Mucosa of rectum (tissue), 2 donors: ENCODE results near the gene DNAJB2.

Experiments
- H3K27ac ChIP-seq, 2 donors: one replicate each; pipeline ENCODE4 v1.7.0; 2013; ENCODE audit warnings: inconsistent platforms in 2 of 2, low read depth in 2 of 2, low read length in 2 of 2
- H3K27me3 ChIP-seq, 2 donors: one replicate each; pipeline ENCODE4 v1.7.0; 2013; ENCODE audit warnings: low read length in 2 of 2; ENCODE audit not compliant: control insufficient read depth in 2 of 2, insufficient read depth in 2 of 2
- H3K36me3 ChIP-seq, 2 donors: one replicate each; pipeline ENCODE4 v1.7.0; 2013; ENCODE audit warnings: low read length in 2 of 2; ENCODE audit not compliant: control insufficient read depth in 2 of 2, insufficient read depth in 2 of 2
- H3K4me1 ChIP-seq, 2 donors: one replicate each; pipeline ENCODE4 v1.7.0; 2013; ENCODE audit warnings: low read length in 2 of 2, mild to moderate bottlenecking in 1 of 2; ENCODE audit not compliant: control insufficient read depth in 2 of 2, insufficient read depth in 2 of 2
- H3K4me3 ChIP-seq, 2 donors: one replicate each; pipeline ENCODE4 v1.7.0; 2013; ENCODE audit warnings: low read length in 2 of 2
- H3K9ac ChIP-seq, 2 donors: one replicate each; pipeline ENCODE4 v1.7.0; 2013; ENCODE audit warnings: low read length in 2 of 2, low read depth in 1 of 2, mild to moderate bottlenecking in 1 of 2
- H3K9me3 ChIP-seq, 2 donors: one replicate each; pipeline ENCODE4 v1.7.0; 2013; ENCODE audit warnings: low read length in 2 of 2; ENCODE audit not compliant: control insufficient read depth in 2 of 2
- donor health status: healthy.
- donor health status: Normal muscosa, but diverticular disease.

DNAJB2 gene

DNA sequence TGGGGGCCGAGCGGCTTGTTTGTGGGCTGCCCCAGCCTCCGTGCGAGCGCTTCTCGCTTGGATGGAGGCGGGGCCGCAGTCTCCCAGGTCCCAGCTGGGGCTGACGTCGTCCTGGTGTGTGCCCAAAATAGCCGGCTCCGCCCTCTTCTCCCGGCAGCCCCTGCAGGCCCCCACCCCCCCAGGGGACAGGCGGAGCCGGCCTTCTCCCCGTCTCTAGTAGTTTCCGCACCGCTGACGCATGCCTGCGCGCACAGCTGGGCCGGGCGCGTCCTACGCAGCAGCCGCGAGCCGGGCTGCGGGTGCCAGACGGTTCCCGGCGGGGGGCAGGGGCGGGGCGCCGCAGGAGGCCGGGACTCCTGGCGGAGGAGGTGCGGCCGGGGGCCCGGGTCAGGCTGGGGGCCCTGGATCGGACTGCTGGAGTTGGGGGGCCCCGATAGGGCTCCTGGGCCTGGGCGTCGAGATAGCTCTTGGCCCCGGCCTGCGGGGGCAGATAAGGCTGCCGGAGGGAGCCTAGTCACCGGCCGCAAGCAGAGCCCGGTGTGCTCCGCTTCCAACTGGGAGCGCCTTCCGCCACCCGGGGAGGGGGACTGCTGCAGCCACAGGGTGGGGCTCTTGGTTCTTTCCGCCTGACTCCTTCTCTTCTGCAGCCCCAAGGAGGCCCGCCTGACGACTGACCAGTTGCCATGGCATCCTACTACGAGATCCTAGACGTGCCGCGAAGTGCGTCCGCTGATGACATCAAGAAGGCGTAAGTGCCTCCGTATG lies at the start of gene DNAJB2:
TSS of gene DNAJB2 (plus strand) at position 216 of the 765 bp plus-strand sequence. CDS start at position 684, 468 bp downstream.
- H3K4me1 ChIP-seq, result peaks cover 23 to 26% of the 10 kb centered on the region in 2 donors
- peak within 1 kb of the TSS; percentile 91 to 94 for H3K9ac ChIP-seq
- H3K9me3 ChIP-seq, result no peaks in the 10 kb centered on the region
- peaks cover 26 to 27% of the 10 kb centered on the region in 2 donors for H3K36me3 ChIP-seq
- peak within 1 kb of the TSS; percentile 82 to 86 for H3K4me3 ChIP-seq
- H3K27ac ChIP-seq, result peak within 1 kb of the TSS; percentile 93 to 96
- no peaks in the 10 kb centered on the region for H3K27me3 ChIP-seq

- H3K36me3 ChIP-seq, result peaks cover 39 to 50% of the 10 kb centered on the region in 2 donors
- no peaks in the 10 kb centered on the region for H3K9me3 ChIP-seq
- H3K27me3 ChIP-seq, result no peaks in the 10 kb centered on the region
- peaks cover 18 to 25% of the 10 kb centered on the region in 2 donors for H3K4me1 ChIP-seq
- H3K4me3 ChIP-seq, result peak overlapping the region; percentile 87 to 99
- H3K27ac ChIP-seq, result peak overlapping the region; percentile 91 to 92
- H3K9ac ChIP-seq, result peak overlapping the region; percentile 73 to 92
These were observed 49.1 kb upstream of the DNAJB2 start for GRCh38 chr2:219230059-219230540.

DNA sequence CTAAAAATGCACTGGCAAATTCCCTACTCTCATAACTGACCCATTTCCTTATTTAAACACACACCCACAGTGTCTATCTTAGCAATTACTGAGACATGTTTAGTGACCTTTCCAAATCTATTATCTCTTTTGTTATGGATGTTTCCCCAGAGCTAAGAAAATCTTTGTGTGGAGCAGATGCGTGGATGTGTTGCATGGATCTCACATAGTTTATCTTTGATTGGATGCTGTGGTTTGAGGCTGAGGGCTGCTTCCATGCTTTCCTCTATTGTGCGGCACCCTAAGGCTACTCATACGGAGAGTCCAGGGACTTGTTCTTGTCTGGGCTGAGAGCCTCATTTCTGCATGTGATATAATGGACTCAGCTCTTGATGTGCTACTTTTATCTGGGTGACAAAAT lies 44.8 kb upstream of the DNAJB2 start:
- no peak overlapping the region for H3K27ac ChIP-seq
- no peaks in the 10 kb centered on the region for H3K9me3 ChIP-seq
- H3K27me3 ChIP-seq, result no peaks in the 10 kb centered on the region
- no peak overlapping the region for H3K4me3 ChIP-seq
- H3K36me3 ChIP-seq, result peaks cover 60 to 70% of the 10 kb centered on the region in 2 donors
- peaks cover 6 to 12% of the 10 kb centered on the region in 2 donors for H3K4me1 ChIP-seq
- no peak overlapping the region for H3K9ac ChIP-seq

GRCh38 chr2:219243291-219243761 lies 35.8 kb upstream of the DNAJB2 start:
- H3K4me3 ChIP-seq, result peak overlapping the region; percentile 34 to 66
- no peaks in the 10 kb centered on the region for H3K9me3 ChIP-seq
- peak overlapping the region in 1 of 2 donors; percentile 34 for H3K9ac ChIP-seq
- peaks cover 30 to 38% of the 10 kb centered on the region in 2 donors for H3K4me1 ChIP-seq
- peaks cover 7 to 21% of the 10 kb centered on the region in 2 donors for H3K36me3 ChIP-seq
- no peaks in the 10 kb centered on the region for H3K27me3 ChIP-seq
- peak overlapping the region; percentile 7 to 24 for H3K27ac ChIP-seq

DNA sequence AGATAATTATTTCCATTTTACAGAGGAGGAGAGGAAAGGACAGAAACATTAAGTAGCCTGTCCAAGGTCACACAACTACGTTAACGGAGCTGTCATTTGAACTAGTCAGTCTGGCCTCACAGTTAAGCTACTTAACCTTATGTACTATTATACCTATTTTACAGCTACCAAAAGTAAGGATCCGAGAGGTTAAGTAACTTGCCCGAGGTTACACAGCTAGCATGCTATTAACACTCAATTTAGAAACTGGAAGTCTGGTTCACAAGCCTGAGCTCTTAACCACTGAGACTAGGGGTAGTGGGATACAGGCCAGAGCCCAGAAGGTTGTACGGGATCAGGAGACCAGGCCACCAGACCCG lies 34.4 kb upstream of the DNAJB2 start:
- H3K9ac ChIP-seq, result peak overlapping the region; percentile 90 to 97
- peaks cover 45 to 52% of the 10 kb centered on the region in 2 donors for H3K4me1 ChIP-seq

DNA sequence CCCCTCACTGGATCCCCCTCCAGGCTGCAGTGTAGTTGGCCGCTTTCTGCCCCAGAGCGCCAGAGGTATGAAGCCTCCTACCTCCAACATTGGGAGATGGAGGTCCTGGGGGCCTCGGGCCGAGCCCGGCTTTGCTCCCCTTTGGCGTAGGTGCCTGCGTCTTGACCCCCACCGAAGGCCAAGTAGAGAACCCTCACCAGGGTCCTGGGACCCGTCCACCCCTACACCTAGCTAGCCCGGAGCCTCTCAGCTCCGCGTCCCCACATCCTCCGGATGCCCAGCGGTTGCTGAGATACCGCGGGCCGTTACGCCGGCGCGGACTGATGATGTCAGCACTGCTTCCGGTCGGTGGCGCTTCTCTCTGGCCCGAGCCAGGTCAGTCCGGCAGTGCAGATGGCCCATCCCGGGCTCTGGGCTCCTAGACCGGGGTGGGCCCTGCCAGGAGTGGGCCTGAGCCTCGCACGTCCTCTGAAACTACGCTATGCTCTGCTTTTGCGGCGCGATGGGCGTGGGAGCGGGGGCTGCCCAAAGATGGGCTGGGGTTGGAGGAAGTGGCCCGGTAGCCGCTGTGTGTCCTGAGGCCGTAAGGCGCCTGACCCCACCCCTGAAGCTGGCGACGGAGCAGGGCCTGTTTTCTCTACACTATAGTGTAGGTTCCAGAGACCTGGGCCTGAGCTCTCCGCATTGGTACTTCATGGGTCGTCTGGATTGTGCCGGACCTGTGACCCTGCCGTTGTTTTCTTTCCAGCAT lies 33.8 kb upstream of the DNAJB2 start, which contains the start of the genes GLB1L and STK16:
TSS of gene GLB1L (minus strand) at position 297 of the 751 bp plus-strand sequence. CDS start 1,871 bp downstream, outside the sequence.
TSS of gene STK16 (plus strand) at position 332 of the 751 bp plus-strand sequence. CDS start 521 bp downstream, outside the sequence.
- peaks cover 9 to 22% of the 10 kb centered on the region in 2 donors for H3K36me3 ChIP-seq
- peak within 1 kb of the TSS; percentile 90 to 97 for H3K9ac ChIP-seq
- peaks cover 50 to 58% of the 10 kb centered on the region in 2 donors for H3K4me1 ChIP-seq
- H3K4me3 ChIP-seq, result peak within 1 kb of the TSS; percentile 82 to 88
- no peaks in the 10 kb centered on the region for H3K27me3 ChIP-seq
- H3K27ac ChIP-seq, result peak within 1 kb of the TSS; percentile 90 to 94
- H3K9me3 ChIP-seq, result no peaks in the 10 kb centered on the region

More for the DNA sequence above, 34.4 kb upstream of the DNAJB2 start:
- Histone ChIP-seq H3K36me3 (peaks cover 7 to 17% of the 10 kb centered on the region in 2 donors), H3K27ac (peak overlapping the region; percentile 90 to 94), H3K4me3 (peak overlapping the region; percentile 82 to 88), H3K9me3 (no peaks in the 10 kb centered on the region), H3K27me3 (no peaks in the 10 kb centered on the region)

- Histone ChIP-seq H3K27ac (peak overlapping the region; percentile 90 to 94), H3K4me3 (peak overlapping the region; percentile 82 to 88), H3K4me1 (peaks cover 56 to 63% of the 10 kb centered on the region in 2 donors), H3K27me3 (no peaks in the 10 kb centered on the region), H3K36me3 (peaks cover 14 to 27% of the 10 kb centered on the region in 2 donors), H3K9me3 (no peaks in the 10 kb centered on the region), H3K9ac (peak overlapping the region; percentile 90 to 97)
These were observed 33.3 kb upstream of the DNAJB2 start for GRCh38 chr2:219245899-219246230.

DNA sequence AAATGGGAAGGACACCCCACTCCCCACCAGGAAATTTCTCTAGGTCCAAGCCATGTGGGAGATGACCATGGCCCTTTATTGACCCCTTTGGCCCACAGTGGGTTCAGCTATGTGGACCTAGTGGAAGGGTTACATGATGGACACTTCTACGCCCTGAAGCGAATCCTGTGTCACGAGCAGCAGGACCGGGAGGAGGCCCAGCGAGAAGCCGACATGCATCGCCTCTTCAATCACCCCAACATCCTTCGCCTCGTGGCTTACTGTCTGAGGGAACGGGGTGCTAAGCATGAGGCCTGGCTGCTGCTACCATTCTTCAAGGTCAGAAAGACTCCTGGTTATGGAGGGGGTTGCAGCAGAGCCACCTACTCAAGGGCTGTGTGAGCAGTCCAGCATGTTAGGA lies 32.6 kb upstream of the DNAJB2 start:
- Histone ChIP-seq H3K27ac (peak overlapping the region in 1 of 2 donors; percentile 98), H3K27me3 (no peaks in the 10 kb centered on the region), H3K4me3 (peak overlapping the region in 1 of 2 donors; percentile 88), H3K36me3 (peaks cover 17 to 31% of the 10 kb centered on the region in 2 donors), H3K9ac (peak overlapping the region in 1 of 2 donors; percentile 97), H3K4me1 (peaks cover 62 to 68% of the 10 kb centered on the region in 2 donors), H3K9me3 (no peaks in the 10 kb centered on the region)

DNA sequence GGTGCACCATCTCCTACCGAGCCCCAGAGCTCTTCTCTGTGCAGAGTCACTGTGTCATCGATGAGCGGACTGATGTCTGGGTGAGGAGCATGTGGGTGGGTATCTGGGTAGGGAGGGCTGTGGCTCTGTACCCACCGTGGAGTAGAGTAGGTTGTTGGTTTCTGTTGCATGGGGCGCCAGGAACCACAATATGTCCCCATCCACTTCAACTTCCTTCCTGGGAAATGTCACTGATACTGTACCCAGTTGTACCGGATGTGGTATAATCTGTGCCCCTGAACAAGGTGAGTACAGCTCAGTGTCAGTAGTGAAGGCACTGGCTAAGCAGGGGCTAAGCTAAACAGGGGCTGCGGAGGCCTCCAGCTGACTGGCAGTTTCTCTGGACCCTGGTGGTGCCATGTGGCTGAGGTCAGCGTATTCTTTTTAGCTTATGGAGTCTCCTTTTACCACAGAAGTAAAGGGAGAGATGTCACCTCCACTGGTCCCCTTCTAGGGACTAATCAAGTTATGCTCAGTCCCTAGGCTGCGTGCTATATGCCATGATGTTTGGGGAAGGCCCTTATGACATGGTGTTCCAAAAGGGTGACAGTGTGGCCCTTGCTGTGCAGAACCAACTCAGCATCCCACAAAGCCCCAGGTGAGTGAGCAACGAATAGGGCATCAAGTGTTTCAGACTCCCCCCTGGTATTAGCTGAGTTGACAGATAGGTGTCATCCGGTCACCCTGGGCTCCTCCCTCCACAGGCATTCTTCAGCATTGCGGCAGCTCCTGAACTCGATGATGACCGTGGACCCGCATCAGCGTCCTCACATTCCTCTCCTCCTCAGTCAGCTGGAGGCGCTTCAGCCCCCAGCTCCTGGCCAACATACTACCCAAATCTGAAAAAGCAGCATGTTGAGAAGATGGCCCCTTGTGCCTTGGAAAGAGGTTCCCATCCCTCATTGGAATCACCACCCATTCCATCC lies 31.2 kb upstream of the DNAJB2 start:
- H3K4me3 ChIP-seq, result peak overlapping the region; percentile 14 to 64
- no peaks in the 10 kb centered on the region for H3K27me3 ChIP-seq
- H3K27ac ChIP-seq, result peak overlapping the region; percentile 98
- peaks cover 76 to 78% of the 10 kb centered on the region in 2 donors for H3K4me1 ChIP-seq
- H3K9me3 ChIP-seq, result no peaks in the 10 kb centered on the region
- H3K36me3 ChIP-seq, result peaks cover 17 to 32% of the 10 kb centered on the region in 2 donors
- H3K9ac ChIP-seq, result peak overlapping the region in 1 of 2 donors; percentile 28
